ENCODE results near the gene IQCH.

- TF ChIP-seq CTCF (IDR thresholded peaks at IDR 0.05) (no peak), YY1 (IDR thresholded peaks at IDR 0.05; ENCODE audit: low read depth) (no peak), EZH2phosphoT487 (IDR thresholded peaks at IDR 0.05; ENCODE audit: borderline replicate concordance, low read depth) (no peak), TAF1 (IDR thresholded peaks at IDR 0.05; ENCODE audit: borderline replicate concordance, low read depth, low read length) (no peak)
These were observed 22.1 kb downstream of the IQCH start for GRCh38 chr15:67276666-67277065.
